Stimulated activated naive CD8-positive, alpha-beta T cell treated with anti-CD3 and anti-CD28 coated beads, Interleukin-15, Interleukin-2, amounts not matched to agents 100 U/mL and 50 U/mL, for 24 hours (primary cell): Measurements from ENCODE around the gene RTBDN.

Experiments used
- ATAC-seq: fragments of 150-1000 bp; cut with Tn5 transposase; one replicate; pipeline ENCODE4 v1.10.0; 2021
- DNase-seq: peaks from one replicate; pipeline ENCODE4 v3.0.0; 2021

The RTBDN gene

GRCh38 chr19:12782424-12783290 lies 51.7 kb downstream of the RTBDN start:
- DNase-seq: peak; percentile 96
- peak; percentile 44 for ATAC-seq

GRCh38 chr19:12782174-12782423 lies 52.3 kb downstream of the RTBDN start:
- DNase-seq: no peak
- no peak for ATAC-seq

GRCh38 chr19:12779162-12779993 lies 55.0 kb downstream of the RTBDN start:
- DNase-seq: peak; percentile 38
- no peak for ATAC-seq

- ATAC-seq (no peak), DNase-seq (no peak)
Measured at GRCh38 chr19:12778905-12779161, 55.5 kb downstream of the RTBDN start.

- DNase-seq (peak; percentile 66), ATAC-seq (no peak)
Measured at GRCh38 chr19:12778017-12778904, 56.1 kb downstream of the RTBDN start.

GRCh38 chr19:12777217-12778016 lies 57.0 kb downstream of the RTBDN start:
- ATAC-seq (peak; percentile 48), DNase-seq (peak; percentile 93)
